AG04450 (cell line): Measurements from ENCODE around the gene LRRTM2. TPM values are rescaled to one million over a fixed set of nuclear protein-coding genes. Genes with fewer than 3 reads are reported as not detected.

Source experiments
- CTCF ChIA-PET: fragments of 300-600, 350-600 bp; formaldehyde crosslinking; extraction: SDS; loops from one replicate; lab custom pipeline; 2022; ENCODE audit warnings: antibody characterized with exemption, inconsistent platforms; lab: Charles Lee
- POLR2A ChIA-PET: fragments of 350-600 bp; formaldehyde crosslinking; extraction: SDS; loops from one replicate; lab custom pipeline; 2021; ENCODE audit warnings: antibody characterized with exemption, inconsistent platforms; lab: Yijun Ruan, JAX
- DNase-seq: peaks from one replicate; pipeline ENCODE4 v3.0.0-alpha.2; 2011; ENCODE audit warnings: low read depth, low spot score
- H3K27ac ChIP-seq: one replicate; pipeline ENCODE4 v1.5.1; 2012; ENCODE audit warnings: low read depth, low read length, control low read depth
- H3K27me3 ChIP-seq: one replicate; pipeline ENCODE4 v1.6.0; 2012; ENCODE audit warnings: low read length; ENCODE audit not compliant: control insufficient read depth, insufficient read depth
- H3K4me3 ChIP-seq: 2 replicates; pipeline ENCODE4 v1.5.1; 2011; ENCODE audit warnings: mild to moderate bottlenecking, low read depth, low read length, control low read depth
- H3K9me3 ChIP-seq: 2 replicates; pipeline ENCODE4 v1.5.1; 2012; ENCODE audit warnings: low read length; ENCODE audit not compliant: control insufficient read depth, insufficient read depth
- CTCF ChIP-seq: IDR thresholded peaks from 2 replicates; pipeline ENCODE4 v1.5.1; 2011; ENCODE audit warnings: low read depth, low read length, control low read depth, inconsistent platforms
- polyA plus RNA-seq: library from polyadenylated mRNA; depleted of rRNA; stranded (reverse); fragments of >200 nt; gene quantifications from 2 replicates; pipeline ENCODE4 v1.2.3, GENCODE V29; 2011

Gene LRRTM2
- polyA plus RNA-seq, 1 experiment, result 2.6 TPM

GRCh38 chr5:138914338-138914737 is 39.2 kb upstream of the LRRTM2 start:
- TF ChIP-seq CTCF, result no peak
- ChIA-PET POLR2A (no interaction called here), CTCF (no interaction called here)
- Histone ChIP-seq H3K27me3 (no peaks in the 10 kb centered on the region), H3K4me3 (no peak overlapping the region), H3K27ac (no peak overlapping the region), H3K9me3 (peaks cover 4% of the 10 kb centered on the region; the same call in 1 of the 2 replicates)
- DNase-seq, result no peak

GRCh38 chr5:138913773-138914172 is 38.6 kb upstream of the LRRTM2 start:
- DNase-seq, result no peak
- ChIA-PET CTCF (no interaction called here), POLR2A (no interaction called here)
- peaks cover 5% of the 10 kb centered on the region; the same call in 1 of the 2 replicates for H3K9me3 ChIP-seq
- H3K27me3 ChIP-seq, result no peaks in the 10 kb centered on the region
- H3K27ac ChIP-seq, result no peak overlapping the region
- no peak overlapping the region for H3K4me3 ChIP-seq
- TF ChIP-seq CTCF, result no peak

- DNase-seq, result no peak
- POLR2A ChIA-PET, result no interaction called here
- H3K4me3 ChIP-seq, result no peak overlapping the region
- no peak for TF ChIP-seq CTCF
- CTCF ChIA-PET, result no interaction called here
- no peaks in the 10 kb centered on the region for H3K27me3 ChIP-seq
- no peak overlapping the region for H3K27ac ChIP-seq
- peaks cover 5% of the 10 kb centered on the region; the same call in 1 of the 2 replicates for H3K9me3 ChIP-seq
Measured at GRCh38 chr5:138912093-138912492, 37.0 kb upstream of the LRRTM2 start.

- POLR2A ChIA-PET, result interaction anchor here (0.6 kb wide), 1 partner anchor 189 kb away, joined by 3 read pairs; no protein-coding TSS in a partner anchor
- no peaks in the 10 kb centered on the region for H3K27me3 ChIP-seq
- H3K9me3 ChIP-seq, result peaks cover 5% of the 10 kb centered on the region; the same call in 1 of the 2 replicates
- CTCF ChIA-PET, result no interaction called here
- no peak overlapping the region for H3K4me3 ChIP-seq
- H3K27ac ChIP-seq, result no peak overlapping the region
- TF ChIP-seq CTCF, result no peak
- no peak for DNase-seq
Measured at GRCh38 chr5:138911441-138911840, 36.3 kb upstream of the LRRTM2 start.

GRCh38 chr5:138910546-138911185 is 35.5 kb upstream of the LRRTM2 start:
- Histone ChIP-seq H3K4me3 (no peak overlapping the region), H3K27me3 (no peaks in the 10 kb centered on the region), H3K9me3 (peaks cover 5% of the 10 kb centered on the region; the same call in 1 of the 2 replicates), H3K27ac (no peak overlapping the region)
- ChIA-PET CTCF (no interaction called here), POLR2A (no interaction called here)
- no peak for TF ChIP-seq CTCF
- no peak for DNase-seq
